ENCODE measurements around the gene BRK1. TPM values are rescaled to one million over a fixed set of nuclear protein-coding genes. Genes with fewer than 3 reads are reported as not detected.

The BRK1 gene
- total RNA-seq, 1 experiment from 2014 or later = 126 TPM

- no TSS peak for BruUV-seq (replicated peaks)
- no peaks in the 10 kb centered on the region for H3K4me1 Mint-ChIP-seq (ENCODE audit: low read depth, unreplicated experiment)
- H3K36me3 Mint-ChIP-seq (ENCODE audit: insufficient read depth, unreplicated experiment) = peaks cover 64% of the 10 kb centered on the region
- no peak overlapping the region for H3K4me3 Mint-ChIP-seq (ENCODE audit: low read depth, unreplicated experiment)
- H3K9me3 Mint-ChIP-seq (ENCODE audit: low read depth, unreplicated experiment) = no peaks in the 10 kb centered on the region
- no peak for TF ChIP-seq CTCF (IDR thresholded peaks at IDR 0.05; ENCODE audit: unreplicated experiment)
- no peak for DNase-seq
- no peaks in the 10 kb centered on the region for H3K27me3 Mint-ChIP-seq (ENCODE audit: unreplicated experiment)
- intact Hi-C loops (cut with micrococcal nuclease; ENCODE audit: unreplicated experiment) = no loop called here
- H3K27ac Mint-ChIP-seq (ENCODE audit: unreplicated experiment) = no peak overlapping the region
- CTCF ChIA-PET = no interaction called here
Observed at GRCh38 chr3:10145685-10146084, 30.2 kb downstream of the BRK1 start.

- DNase-seq = no peak
- BruUV-seq (replicated peaks) = no TSS peak
Observed at GRCh38 chr3:10149226-10149625, 33.8 kb downstream of the BRK1 start.

GRCh38 chr3:10150987-10151386 lies 35.5 kb downstream of the BRK1 start:
- CTCF ChIA-PET = no interaction called here
- Mint-ChIP-seq H3K27me3 (ENCODE audit: unreplicated experiment) (no peaks in the 10 kb centered on the region), H3K4me1 (ENCODE audit: low read depth, unreplicated experiment) (no peaks in the 10 kb centered on the region), H3K36me3 (ENCODE audit: insufficient read depth, unreplicated experiment) (peaks cover 75% of the 10 kb centered on the region), H3K4me3 (ENCODE audit: low read depth, unreplicated experiment) (no peak overlapping the region), H3K9me3 (ENCODE audit: low read depth, unreplicated experiment) (no peaks in the 10 kb centered on the region), H3K27ac (ENCODE audit: unreplicated experiment) (no peak overlapping the region)
- intact Hi-C loops (cut with micrococcal nuclease; ENCODE audit: unreplicated experiment) = no loop called here
- no peak for TF ChIP-seq CTCF (IDR thresholded peaks at IDR 0.05; ENCODE audit: unreplicated experiment)
- no TSS peak for BruUV-seq (replicated peaks)
- DNase-seq = no peak

More at GRCh38 chr3:10149226-10149625, 33.8 kb downstream of the BRK1 start:
- H3K27ac Mint-ChIP-seq (ENCODE audit: unreplicated experiment) = no peak overlapping the region
- intact Hi-C loops (cut with micrococcal nuclease; ENCODE audit: unreplicated experiment) = no loop called here
- H3K27me3 Mint-ChIP-seq (ENCODE audit: unreplicated experiment) = no peaks in the 10 kb centered on the region
- CTCF ChIA-PET = interaction anchor here (0.6 kb wide), 1 partner anchor 38 kb away, joined by 8 read pairs; no protein-coding TSS in a partner anchor
- H3K4me1 Mint-ChIP-seq (ENCODE audit: low read depth, unreplicated experiment) = no peaks in the 10 kb centered on the region
- peaks cover 60% of the 10 kb centered on the region for H3K36me3 Mint-ChIP-seq (ENCODE audit: insufficient read depth, unreplicated experiment)
- no peak overlapping the region for H3K4me3 Mint-ChIP-seq (ENCODE audit: low read depth, unreplicated experiment)
- H3K9me3 Mint-ChIP-seq (ENCODE audit: low read depth, unreplicated experiment) = no peaks in the 10 kb centered on the region
- TF ChIP-seq CTCF (IDR thresholded peaks at IDR 0.05; ENCODE audit: unreplicated experiment) = no peak

- no peak overlapping the region for H3K4me3 Mint-ChIP-seq (ENCODE audit: low read depth, unreplicated experiment)
- no peaks in the 10 kb centered on the region for H3K27me3 Mint-ChIP-seq (ENCODE audit: unreplicated experiment)
- intact Hi-C loops (cut with micrococcal nuclease; ENCODE audit: unreplicated experiment) = no loop called here
- no peak for TF ChIP-seq CTCF (IDR thresholded peaks at IDR 0.05; ENCODE audit: unreplicated experiment)
- no peaks in the 10 kb centered on the region for H3K4me1 Mint-ChIP-seq (ENCODE audit: low read depth, unreplicated experiment)
- DNase-seq = no peak
- H3K9me3 Mint-ChIP-seq (ENCODE audit: low read depth, unreplicated experiment) = no peaks in the 10 kb centered on the region
- CTCF ChIA-PET = no interaction called here
- peaks cover 55% of the 10 kb centered on the region for H3K36me3 Mint-ChIP-seq (ENCODE audit: insufficient read depth, unreplicated experiment)
- BruUV-seq (replicated peaks) = no TSS peak
- H3K27ac Mint-ChIP-seq (ENCODE audit: unreplicated experiment) = no peak overlapping the region
Observed at GRCh38 chr3:10154335-10155122, 39.1 kb downstream of the BRK1 start.

Measured in Calu3 (cell line).